Osteoblast (primary cell): ENCODE measurements around the gene UNC5A. TPM values are rescaled to one million over a fixed set of nuclear protein-coding genes. Genes with fewer than 3 reads are reported as not detected.

Source experiments
- DNase-seq: peaks from one replicate; pipeline ENCODE4 v3.0.0; 2011; ENCODE audit warnings: low spot score, mixed read lengths; ENCODE audit not compliant: insufficient read length; ENCODE audit errors: missing footprints
- H2AFZ ChIP-seq: 2 replicates; pipeline ENCODE4 v1.6.0; 2011; ENCODE audit warnings: mild to moderate bottlenecking, low read length
- H3K27ac ChIP-seq: 2 replicates; pipeline ENCODE4 v1.5.1; 2011; ENCODE audit warnings: mild to moderate bottlenecking, low read depth, low read length, moderate library complexity
- H3K27me3 ChIP-seq: 2 replicates; pipeline ENCODE4 v1.6.0; 2012; ENCODE audit warnings: mild to moderate bottlenecking, control low read depth, inconsistent platforms, low read length, moderate library complexity; ENCODE audit not compliant: insufficient read depth
- H3K36me3 ChIP-seq: 2 replicates; pipeline ENCODE4 v1.5.1; 2011; ENCODE audit warnings: mild to moderate bottlenecking, low read length, control low read depth, moderate library complexity; ENCODE audit not compliant: insufficient read depth
- H3K4me1 ChIP-seq: 2 replicates; pipeline ENCODE4 v1.5.1; 2011; ENCODE audit warnings: mild to moderate bottlenecking, low read length, control low read depth, moderate library complexity; ENCODE audit not compliant: insufficient read depth
- H3K4me2 ChIP-seq: 2 replicates; pipeline ENCODE4 v1.6.0; 2011; ENCODE audit warnings: mild to moderate bottlenecking, low read length; ENCODE audit not compliant: insufficient read depth
- H3K4me3 ChIP-seq: fragments of 200-600 bp; sonication (generic); 3 replicates; pipeline ENCODE4 v1.5.1; 2012; ENCODE audit warnings: mild to moderate bottlenecking, low read length, inconsistent platforms; ENCODE audit not compliant: insufficient read depth
- H3K79me2 ChIP-seq: 2 replicates; pipeline ENCODE4 v1.6.0; 2012; ENCODE audit warnings: mild to moderate bottlenecking, low read length, control low read depth, inconsistent platforms; ENCODE audit not compliant: insufficient read depth
- H3K9me3 ChIP-seq: 2 replicates; pipeline ENCODE4 v1.5.1; 2011; ENCODE audit warnings: low read depth, low read length, control low read depth
- H4K20me1 ChIP-seq: 2 replicates; pipeline ENCODE4 v1.6.0; 2012; ENCODE audit warnings: mild to moderate bottlenecking, low read length, control low read depth; ENCODE audit not compliant: insufficient read depth
- CTCF ChIP-seq: IDR thresholded peaks from 2 replicates; pipeline ENCODE4 v1.5.1; 2011; ENCODE audit warnings: mild to moderate bottlenecking, low read depth, low read length, moderate library complexity; ENCODE audit errors: extremely low read depth
- total RNA-seq: library from RNA; depleted of rRNA; stranded (reverse); fragments of >200 nt; gene quantifications from 2 replicates; pipeline ENCODE4 v1.2.3, GENCODE V29; 2012

The UNC5A gene
- total RNA-seq, 1 donor, result not detected

DNA sequence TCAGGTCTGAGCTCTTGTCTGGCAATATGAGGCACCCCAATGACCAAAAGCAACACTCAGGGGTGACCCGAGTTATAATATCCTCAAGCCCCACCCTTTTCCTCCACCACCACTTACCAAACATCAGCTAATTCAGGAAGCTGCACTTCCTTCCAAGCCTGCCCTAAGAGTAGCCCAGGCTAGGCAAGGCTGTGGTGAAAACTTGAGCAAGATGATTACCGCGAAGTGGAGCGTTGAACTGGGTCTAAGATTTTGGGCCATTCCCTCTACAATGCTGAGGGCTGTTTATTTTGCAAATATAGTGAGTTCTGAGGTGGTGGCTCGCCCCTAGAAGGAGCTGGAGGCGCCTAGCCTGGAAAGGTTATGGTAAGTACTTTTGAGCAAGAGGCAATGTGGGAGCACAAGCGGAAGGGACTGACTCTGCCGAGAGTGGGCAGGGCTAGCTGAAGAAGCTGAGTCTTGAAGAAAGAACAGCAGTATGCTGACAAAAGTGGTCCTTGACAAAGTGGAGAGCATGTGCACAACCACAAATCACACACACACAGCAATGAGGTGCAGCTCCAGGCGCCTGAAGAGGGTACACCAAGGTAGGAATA is 89.0 kb downstream of the UNC5A start, which contains the start of gene HK3:
TSS of gene HK3 (minus strand) at position 51 of the 596 bp plus-strand sequence. CDS start 3,187 bp downstream, outside the sequence.
- no peak for DNase-seq
- Histone ChIP-seq H3K36me3 (peaks cover 21% of the 10 kb centered on the region), H3K4me1 (no peaks in the 10 kb centered on the region), H3K27me3 (no peaks in the 10 kb centered on the region), H3K4me3 (no peak within 1 kb of the TSS), H3K4me2 (no peak within 1 kb of the TSS), H3K27ac (no peak within 1 kb of the TSS), H3K79me2 (no peaks in the 10 kb centered on the region), H3K9me3 (no peaks in the 10 kb centered on the region), H2AFZ (no peak within 1 kb of the TSS), H4K20me1 (no peaks in the 10 kb centered on the region)
- TF ChIP-seq CTCF, result no peak

DNA sequence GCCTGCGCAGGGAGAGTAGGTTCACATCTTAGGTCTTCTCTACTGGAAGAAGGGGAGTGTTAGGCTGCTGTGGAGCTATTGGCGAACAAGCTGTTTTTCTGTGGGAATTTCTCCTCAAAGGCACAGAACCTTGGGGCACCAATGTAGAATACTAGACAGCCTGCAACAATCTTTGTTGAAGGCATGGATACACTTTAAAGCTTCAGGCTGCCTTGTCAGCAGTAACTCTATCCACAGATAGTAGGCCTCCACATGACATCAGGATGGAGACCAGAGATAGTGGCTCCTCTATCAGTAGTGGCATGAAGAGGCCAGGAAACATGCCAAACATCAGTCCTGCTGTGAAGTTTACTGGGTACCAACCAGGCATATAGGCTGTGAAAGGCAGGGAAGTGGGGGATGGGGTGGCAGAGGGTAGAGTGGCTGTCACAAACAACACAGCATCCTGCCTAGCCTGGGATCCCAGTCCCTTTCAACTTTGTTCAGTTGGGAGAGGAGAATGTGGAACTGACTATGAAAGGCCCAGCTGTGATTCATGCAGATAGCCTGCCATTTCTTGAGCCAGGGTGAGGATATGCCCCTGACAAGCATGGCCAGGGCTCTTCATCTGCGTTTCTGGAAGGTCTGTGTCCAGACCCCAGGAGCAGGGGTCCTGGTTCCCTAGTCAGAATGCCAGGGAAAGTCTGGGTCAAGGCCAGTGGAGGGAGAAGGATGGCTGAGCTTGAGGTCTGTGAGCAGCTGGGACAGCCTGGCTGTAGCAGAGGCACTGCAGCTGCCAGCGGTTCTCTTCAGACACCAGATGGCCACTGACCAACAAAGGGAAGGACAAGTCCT is 89.8 kb downstream of the UNC5A start:
- H4K20me1 ChIP-seq, result no peaks in the 10 kb centered on the region
- H3K4me3 ChIP-seq, result no peak overlapping the region
- H3K36me3 ChIP-seq, result peaks cover 28% of the 10 kb centered on the region
- TF ChIP-seq CTCF, result no peak
- no peaks in the 10 kb centered on the region for H3K9me3 ChIP-seq
- H2AFZ ChIP-seq, result no peak overlapping the region
- no peaks in the 10 kb centered on the region for H3K4me1 ChIP-seq
- H3K79me2 ChIP-seq, result no peaks in the 10 kb centered on the region
- peak; percentile 62 for DNase-seq
- H3K27me3 ChIP-seq, result no peaks in the 10 kb centered on the region
- no peak overlapping the region for H3K27ac ChIP-seq
- no peak overlapping the region for H3K4me2 ChIP-seq

- Histone ChIP-seq H3K79me2 (no peaks in the 10 kb centered on the region), H4K20me1 (no peaks in the 10 kb centered on the region)
- DNase-seq, result no peak
Measured at GRCh38 chr5:176900780-176901204, 90.4 kb downstream of the UNC5A start.

More at GRCh38 chr5:176900780-176901204, 90.4 kb downstream of the UNC5A start:
- no peak overlapping the region for H3K27ac ChIP-seq
- H2AFZ ChIP-seq, result no peak overlapping the region
- H3K4me3 ChIP-seq, result no peak overlapping the region
- no peaks in the 10 kb centered on the region for H3K27me3 ChIP-seq
- peaks cover 35% of the 10 kb centered on the region for H3K36me3 ChIP-seq
- TF ChIP-seq CTCF, result no peak
- H3K4me2 ChIP-seq, result no peak overlapping the region
- no peaks in the 10 kb centered on the region for H3K9me3 ChIP-seq
- H3K4me1 ChIP-seq, result no peaks in the 10 kb centered on the region
